ENCODE results near the gene REP15.
"Not testable (repeated sequence)": the region's sequence is repeated elsewhere in the genome, so short reads cannot be mapped to it uniquely, and the experiment has no call there.

Gene REP15

GRCh38 chr12:27703720-27704452, 7.6 kb downstream of the REP15 start:
- peak; percentile 74 to 77 for DNase-seq

- DNase-seq: no peak
These were observed 9.0 kb downstream of the REP15 start for GRCh38 chr12:27705263-27705662.

- no peak for DNase-seq
These were observed 11.0 kb downstream of the REP15 start for GRCh38 chr12:27707216-27707615.

- no peak for DNase-seq
These were observed 13.1 kb downstream of the REP15 start for GRCh38 chr12:27709212-27709931.

GRCh38 chr12:27709932-27710591, 13.8 kb downstream of the REP15 start:
- peak in 1 of 2 donors; percentile 8 for DNase-seq

GRCh38 chr12:27710592-27711316, 14.5 kb downstream of the REP15 start, which contains the start of gene MRPS35:
Gene MRPS35, plus strand, starts transcription at chr12:27710832. Its CDS starts 12 bp downstream, at chr12:27710844.
- peak; percentile 91 for DNase-seq

- DNase-seq: peak; percentile 13 to 26
These were observed 15.1 kb downstream of the REP15 start for GRCh38 chr12:27711317-27711682.

GRCh38 chr12:27711967-27712366, 15.7 kb downstream of the REP15 start:
- DNase-seq: no peak

GRCh38 chr12:27723212-27723611, 27.0 kb downstream of the REP15 start:
- DNase-seq: no peak

GRCh38 chr12:27730097-27730588, 33.9 kb downstream of the REP15 start:
- DNase-seq: no peak

GRCh38 chr12:27732281-27732680, 36.0 kb downstream of the REP15 start:
- no peak for DNase-seq

GRCh38 chr12:27733052-27733656, 36.9 kb downstream of the REP15 start:
- peak; percentile 31 to 38 for DNase-seq

GRCh38 chr12:27733791-27734190, 37.5 kb downstream of the REP15 start:
- DNase-seq: no peak

GRCh38 chr12:27734321-27734720, 38.1 kb downstream of the REP15 start:
- not testable (repeated sequence) for DNase-seq

- no peak for DNase-seq
These were observed 47.4 kb downstream of the REP15 start for GRCh38 chr12:27743601-27744000.

GRCh38 chr12:27745734-27746133, 49.5 kb downstream of the REP15 start:
- DNase-seq: not testable (repeated sequence)

Data from stimulated activated CD4-positive, alpha-beta T cell treated with anti-CD3 and anti-CD28 coated beads, Interleukin-2, amount 100 ng/mL, for 24 hours (primary cell).